H1 (cell line): Measurements from ENCODE around the gene ANKS1B. TPM values are rescaled to one million over a fixed set of nuclear protein-coding genes. Genes with fewer than 3 reads are reported as not detected.
"Not testable (repeated sequence)": the region's sequence is repeated elsewhere in the genome, so short reads cannot be mapped to it uniquely, and the experiment has no call there.

Source experiments
- CTCF ChIA-PET: fragments of 300-600 bp; sonication (Branson Sonifier 250); formaldehyde crosslinking; loops from one replicate; lab custom pipeline; 2021; ENCODE audit not compliant: partially characterized antibody; lab: Charles Lee
- POLR2A ChIA-PET: fragments of 300-600 bp; sonication (Branson Sonifier 250); formaldehyde crosslinking; loops from one replicate; lab custom pipeline; 2021; ENCODE audit warnings: inconsistent platforms; ENCODE audit not compliant: partially characterized antibody; lab: Charles Lee
- DNase-seq, 2 experiments: peaks; one replicate each; pipeline versions ENCODE4 v3.0.0 to v3.0.0-alpha.2; 2010 to 2022; ENCODE audit warnings: low spot score in 2 of 2, low read depth in 1 of 2, mixed read lengths in 1 of 2
- FAIRE-seq: peaks from 2 replicates; lab custom pipeline; 2011; peaks lifted over from hg19 to GRCh38; lab: Jason Lieb, UNC
- H2AFZ ChIP-seq: 2 replicates; pipeline ENCODE4 v1.8.1; 2012; ENCODE audit warnings: low read length, inconsistent platforms
- H2AK5ac ChIP-seq: 2 replicates; pipeline ENCODE4 v1.6.1; 2013; ENCODE audit warnings: low read depth, low read length
- H2BK120ac ChIP-seq: replicated peaks from 2 replicates; pipeline ENCODE3; 2013; ENCODE audit warnings: low read depth, low read length, inconsistent platforms
- H2BK12ac ChIP-seq: 2 replicates; pipeline ENCODE4 v1.6.1; 2013; ENCODE audit warnings: low read depth, low read length
- H2BK15ac ChIP-seq: 2 replicates; pipeline ENCODE4 v1.6.1; 2013; ENCODE audit warnings: low read length
- H2BK20ac ChIP-seq: 2 replicates; pipeline ENCODE4 v1.6.1; 2013; ENCODE audit warnings: low read length
- H2BK5ac ChIP-seq: 2 replicates; pipeline ENCODE4 v1.6.1; 2013; ENCODE audit warnings: low read depth, low read length
- H3K14ac ChIP-seq: 2 replicates; pipeline ENCODE4 v1.6.1; 2013; ENCODE audit warnings: inconsistent platforms; ENCODE audit not compliant: insufficient read length
- H3K18ac ChIP-seq: 2 replicates; pipeline ENCODE4 v1.6.1; 2013; ENCODE audit warnings: low read length; ENCODE audit errors: extremely low read depth
- H3K23ac ChIP-seq: 2 replicates; pipeline ENCODE4 v1.6.1; 2013; ENCODE audit warnings: inconsistent platforms; ENCODE audit not compliant: insufficient read length
- H3K23me2 ChIP-seq: 2 replicates; pipeline ENCODE4 v1.6.1; 2013; ENCODE audit warnings: low read depth, low read length
- H3K27ac ChIP-seq: 2 replicates; pipeline ENCODE4 v1.6.1; 2011; ENCODE audit warnings: low read depth, low read length, inconsistent platforms
- H3K27me3 ChIP-seq, 4 experiments: replicated peaks in 1 of 4; 1 replicate in 1 of 4; 2 replicates in 3 of 4; pipeline versions ENCODE4 v1.6.1 to v1.8.1; 2011 to 2013; ENCODE audit warnings: low read length in 3 of 4, mild to moderate bottlenecking in 3 of 4, inconsistent platforms in 2 of 4, mixed read lengths in 2 of 4, moderate library complexity in 1 of 4; ENCODE audit not compliant: control insufficient read depth in 3 of 4, insufficient read depth in 3 of 4; ENCODE audit errors: extremely low read depth in 1 of 4
- H3K36me3 ChIP-seq, 4 experiments: 2 replicates each; pipeline versions ENCODE4 v1.6.1 to v1.8.1; 2011 to 2013; ENCODE audit warnings: mild to moderate bottlenecking in 4 of 4, low read length in 3 of 4, moderate library complexity in 2 of 4, control low read depth in 1 of 4, inconsistent platforms in 1 of 4; ENCODE audit not compliant: insufficient read depth in 4 of 4, control insufficient read depth in 2 of 4
- H3K4ac ChIP-seq: replicated peaks from 2 replicates; pipeline ENCODE3; 2013; ENCODE audit warnings: low read length, low read depth, mixed read lengths, inconsistent platforms; ENCODE audit not compliant: insufficient read length
- H3K4me1 ChIP-seq, 4 experiments: replicated peaks in 1 of 4; 1 replicate in 1 of 4; 2 replicates in 3 of 4; pipeline versions ENCODE4 v1.6.1 to v1.8.1; 2011 to 2013; ENCODE audit warnings: low read length in 3 of 4, inconsistent platforms in 2 of 4, mixed read lengths in 1 of 4; ENCODE audit not compliant: insufficient read depth in 4 of 4, control insufficient read depth in 3 of 4
- H3K4me2 ChIP-seq, 2 experiments: 2 replicates each; pipeline versions ENCODE4 v1.6.1 to v1.8.1; 2011 to 2013; ENCODE audit warnings: low read depth in 2 of 2, low read length in 2 of 2, control low read depth in 1 of 2, inconsistent platforms in 1 of 2, mild to moderate bottlenecking in 1 of 2; ENCODE audit not compliant: insufficient read depth in 1 of 2
- H3K4me3 ChIP-seq, 4 experiments: fragments of 200-600, 300-600 bp in 1 of 4; sonication (generic), shearing (Covaris generic), sonication (Bioruptor Twin) in 1 of 4; 2 replicates each; pipeline versions ENCODE4 v1.5.1 to v1.8.1; 2011 to 2016; ENCODE audit warnings: low read length in 4 of 4, low read depth in 3 of 4, control low read depth in 2 of 4, inconsistent platforms in 2 of 4, mild to moderate bottlenecking in 2 of 4, mixed read lengths in 1 of 4, moderate library complexity in 1 of 4; ENCODE audit not compliant: insufficient read depth in 2 of 4; ENCODE audit errors: extremely low read depth in 1 of 4
- H3K56ac ChIP-seq: replicated peaks from 2 replicates; pipeline ENCODE3; 2013; ENCODE audit warnings: low read depth, mild to moderate bottlenecking, mixed read lengths, low read length, inconsistent platforms; ENCODE audit not compliant: insufficient read length
- H3K79me1 ChIP-seq: 2 replicates; pipeline ENCODE4 v1.6.1; 2013; ENCODE audit warnings: low read depth, low read length, control low read depth
- H3K79me2 ChIP-seq, 2 experiments: 2 replicates each; pipeline versions ENCODE4 v1.6.1 to v1.8.1; 2012 to 2013; ENCODE audit warnings: low read length in 2 of 2, mild to moderate bottlenecking in 2 of 2, inconsistent platforms in 1 of 2; ENCODE audit not compliant: insufficient read depth in 2 of 2, control insufficient read depth in 1 of 2
- H3K9ac ChIP-seq, 4 experiments: replicated peaks in 1 of 4; 1 replicate in 1 of 4; 2 replicates in 3 of 4; pipeline versions ENCODE4 v1.6.1 to v1.8.1; 2011 to 2013; ENCODE audit warnings: low read depth in 3 of 4, low read length in 3 of 4, control low read depth in 2 of 4, mild to moderate bottlenecking in 2 of 4, moderate library complexity in 2 of 4, inconsistent platforms in 1 of 4; ENCODE audit errors: extremely low read depth in 1 of 4
- H3K9me3 ChIP-seq, 2 experiments: 2 replicates each; pipeline versions ENCODE4 v1.6.1 to v1.8.1; 2012 to 2013; ENCODE audit warnings: mild to moderate bottlenecking in 2 of 2, moderate library complexity in 2 of 2, control low read depth in 1 of 2, inconsistent platforms in 1 of 2, low read depth in 1 of 2, low read length in 1 of 2, mixed read lengths in 1 of 2; ENCODE audit not compliant: insufficient read depth in 2 of 2
- H4K20me1 ChIP-seq, 2 experiments: replicated peaks in 1 of 2; 2 replicates each; pipeline versions ENCODE3 to v1.8.1; 2011 to 2013; ENCODE audit warnings: inconsistent platforms in 2 of 2, low read length in 2 of 2, mild to moderate bottlenecking in 1 of 2; ENCODE audit not compliant: insufficient read depth in 2 of 2, control insufficient read depth in 1 of 2
- H4K5ac ChIP-seq: 2 replicates; pipeline ENCODE4 v1.6.1; 2013; ENCODE audit warnings: low read length, low read depth, mixed read lengths, inconsistent platforms; ENCODE audit not compliant: insufficient read length
- H4K8ac ChIP-seq: 2 replicates; pipeline ENCODE4 v1.8.0; 2013; ENCODE audit warnings: mild to moderate bottlenecking, moderate library complexity, low read length, inconsistent platforms; ENCODE audit not compliant: insufficient read depth; ENCODE audit errors: extremely low read depth
- H4K91ac ChIP-seq: replicated peaks from 2 replicates; pipeline ENCODE3; 2013; ENCODE audit warnings: low read length, mixed read lengths, inconsistent platforms; ENCODE audit not compliant: insufficient read length
- WGBS, 2 experiments: shearing (Covaris generic) in 1 of 2; methylation state at CpG; one replicate each; pipeline versions ENCODE4 v1.1.6 to v1.1.7; 2013 to 2015; ENCODE audit warnings: low lambda C conversion rate in 2 of 2, mixed read lengths in 2 of 2, inconsistent platforms in 1 of 2, low coverage in 1 of 2, missing lambda C conversion rate in 1 of 2; ENCODE audit not compliant: insufficient replicate concordance in 2 of 2, insufficient coverage in 1 of 2, insufficient read length in 1 of 2; ENCODE audit errors: extremely low coverage in 1 of 2, missing lambda C conversion rate in 1 of 2; 5-methylcytosine and 5-hydroxymethylcytosine counted together
- polyA plus RNA-seq, 7 experiments: library from polyadenylated mRNA; depleted of rRNA in 3 of 7; stranded (reverse) in 5 of 7; unstranded in 2 of 7; fragments of >200 nt in 5 of 7; fragments of 200-250 nt in 2 of 7; gene quantifications; 1 replicate in 5 of 7; 2 replicates in 1 of 7; 4 replicates in 1 of 7; pipeline versions ENCODE4 v1.2.1 to v1.2.3, GENCODE V29; 2011 to 2013; ENCODE audit warnings: missing spikeins in 2 of 7, mixed read lengths in 2 of 7
- total RNA-seq: library from RNA; stranded (reverse); fragmentation: NEBNext Ultra II Directional; extraction: Animal tissue kit (Norgen Biotek cat#: 25700); gene quantifications from 2 replicates; pipeline ENCODE4 v1.2.1, GENCODE V29; 2021

The ANKS1B gene
- total and polyA plus RNA-seq, 2 of the 8 experiments (the other 6 are each of a cell fraction or from before 2014, with no cell fraction given) = 2.7 to 6.1 TPM

DNA sequence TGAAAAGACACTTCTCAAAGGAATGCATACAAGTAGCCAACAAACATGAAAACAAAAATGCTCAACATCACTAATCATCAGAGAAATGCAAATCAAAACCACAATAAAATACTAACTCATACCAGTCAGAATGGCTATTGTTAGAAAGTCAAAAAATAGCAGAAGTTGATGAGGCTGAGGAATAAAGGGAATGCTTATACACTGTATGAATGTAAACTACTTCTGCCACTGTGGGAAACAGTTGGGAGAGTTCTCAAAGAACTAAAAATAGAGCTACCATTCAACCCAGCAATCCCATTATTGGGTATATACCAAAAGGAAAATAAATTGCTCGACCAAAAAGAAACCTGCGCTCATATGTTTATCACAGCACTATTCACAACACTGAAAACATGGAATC, 360.1 kb downstream of the ANKS1B start:
- H2BK5ac ChIP-seq, H3K18ac ChIP-seq, H3K27ac ChIP-seq, H2BK20ac ChIP-seq, H3K4ac ChIP-seq, H4K5ac ChIP-seq, FAIRE-seq, H3K9ac ChIP-seq, H3K14ac ChIP-seq, H3K9me3 ChIP-seq, H3K23me2 ChIP-seq, H4K20me1 ChIP-seq, H3K4me1 ChIP-seq, H3K4me3 ChIP-seq, H2AK5ac ChIP-seq, DNase-seq, H3K23ac ChIP-seq, H2AFZ ChIP-seq, H3K56ac ChIP-seq, H3K36me3 ChIP-seq, H3K79me1 ChIP-seq, H4K91ac ChIP-seq, H2BK12ac ChIP-seq, H3K4me2 ChIP-seq, H4K8ac ChIP-seq, H2BK15ac ChIP-seq, H2BK120ac ChIP-seq, H3K79me2 ChIP-seq, POLR2A ChIA-PET, H3K27me3 ChIP-seq: not testable (repeated sequence)
- CTCF ChIA-PET = interaction anchor here (0.6 to 1.2 kb wide), 2 partner anchors 143 to 242 kb away, joined by 3 read pairs; no protein-coding TSS in a partner anchor
- WGBS, 2 experiments = 88% methylated on average over 2 of the region's 2 CpGs; no CpG with 5 or more reads in 1 of the 2 experiments
